ENCODE results near the gene HIF1AN.

HIF1AN gene

GRCh38 chr10:100498059-100498458, 37.7 kb upstream of the HIF1AN start:
- no peak overlapping the region for H3K27ac ChIP-seq
- no peaks in the 10 kb centered on the region for H3K36me3 ChIP-seq (ENCODE audit: control insufficient read depth, insufficient read depth, low read length)
- H3K27me3 ChIP-seq (ENCODE audit: control insufficient read depth, insufficient read depth, low read length) = no peaks in the 10 kb centered on the region
- H2AFZ ChIP-seq = no peak overlapping the region
- H3K9me3 ChIP-seq (ENCODE audit: control insufficient read depth, low read length) = no peaks in the 10 kb centered on the region
- no peak overlapping the region for H3K9ac ChIP-seq
- no peaks in the 10 kb centered on the region for H3K79me2 ChIP-seq
- TF ChIP-seq CTCF (IDR thresholded peaks at IDR 0.05) = no peak
- H3K4me2 ChIP-seq (ENCODE audit: low read length) = no peak overlapping the region
- no peaks in the 10 kb centered on the region for H3K4me1 ChIP-seq
- no peak overlapping the region for H3K4me3 ChIP-seq (ENCODE audit: low read depth, low read length)

GRCh38 chr10:100501423-100501822, 34.3 kb upstream of the HIF1AN start:
- Histone ChIP-seq H3K4me3 (ENCODE audit: low read depth, low read length) (no peak overlapping the region), H3K9me3 (ENCODE audit: control insufficient read depth, low read length) (no peaks in the 10 kb centered on the region), H2AFZ (no peak overlapping the region), H3K27ac (no peak overlapping the region), H3K4me1 (no peaks in the 10 kb centered on the region), H3K4me2 (ENCODE audit: low read length) (no peak overlapping the region), H3K36me3 (ENCODE audit: control insufficient read depth, insufficient read depth, low read length) (no peaks in the 10 kb centered on the region), H3K27me3 (ENCODE audit: control insufficient read depth, insufficient read depth, low read length) (no peaks in the 10 kb centered on the region), H3K79me2 (no peaks in the 10 kb centered on the region), H3K9ac (no peak overlapping the region)
- no peak for TF ChIP-seq CTCF (IDR thresholded peaks at IDR 0.05)

- H3K27ac ChIP-seq = no peak overlapping the region
- no peak for TF ChIP-seq CTCF (IDR thresholded peaks at IDR 0.05)
- H3K4me2 ChIP-seq (ENCODE audit: low read length) = no peak overlapping the region
- no peaks in the 10 kb centered on the region for H3K27me3 ChIP-seq (ENCODE audit: control insufficient read depth, insufficient read depth, low read length)
- H3K4me1 ChIP-seq = no peaks in the 10 kb centered on the region
- no peak overlapping the region for H3K4me3 ChIP-seq (ENCODE audit: low read depth, low read length)
- no peak overlapping the region for H2AFZ ChIP-seq
- no peaks in the 10 kb centered on the region for H3K36me3 ChIP-seq (ENCODE audit: control insufficient read depth, insufficient read depth, low read length)
- no peaks in the 10 kb centered on the region for H3K79me2 ChIP-seq
- no peak overlapping the region for H3K9ac ChIP-seq
- no peaks in the 10 kb centered on the region for H3K9me3 ChIP-seq (ENCODE audit: control insufficient read depth, low read length)
Observed at GRCh38 chr10:100502926-100503494, 32.7 kb upstream of the HIF1AN start.

GRCh38 chr10:100504096-100504495, 31.6 kb upstream of the HIF1AN start:
- Histone ChIP-seq H3K9me3 (ENCODE audit: control insufficient read depth, low read length) (no peaks in the 10 kb centered on the region), H3K4me2 (ENCODE audit: low read length) (no peak overlapping the region), H3K27me3 (ENCODE audit: control insufficient read depth, insufficient read depth, low read length) (no peaks in the 10 kb centered on the region), H3K79me2 (no peaks in the 10 kb centered on the region), H3K4me3 (ENCODE audit: low read depth, low read length) (no peak overlapping the region), H3K36me3 (ENCODE audit: control insufficient read depth, insufficient read depth, low read length) (no peaks in the 10 kb centered on the region), H3K27ac (no peak overlapping the region), H2AFZ (no peak overlapping the region), H3K9ac (no peak overlapping the region), H3K4me1 (no peaks in the 10 kb centered on the region)
- no peak for TF ChIP-seq CTCF (IDR thresholded peaks at IDR 0.05)

GRCh38 chr10:100505164-100505563, 30.6 kb upstream of the HIF1AN start:
- TF ChIP-seq CTCF (IDR thresholded peaks at IDR 0.05) = no peak
- Histone ChIP-seq H3K36me3 (ENCODE audit: control insufficient read depth, insufficient read depth, low read length) (no peaks in the 10 kb centered on the region), H3K4me3 (ENCODE audit: low read depth, low read length) (no peak overlapping the region), H3K9me3 (ENCODE audit: control insufficient read depth, low read length) (no peaks in the 10 kb centered on the region), H3K79me2 (no peaks in the 10 kb centered on the region), H2AFZ (no peak overlapping the region), H3K4me1 (no peaks in the 10 kb centered on the region), H3K27me3 (ENCODE audit: control insufficient read depth, insufficient read depth, low read length) (no peaks in the 10 kb centered on the region), H3K9ac (no peak overlapping the region), H3K4me2 (ENCODE audit: low read length) (no peak overlapping the region), H3K27ac (no peak overlapping the region)

All from parathyroid adenoma (tissue), 2 donors.